Measurements from ENCODE around the gene ANXA11. TPM values are rescaled to one million over a fixed set of nuclear protein-coding genes. Genes with fewer than 3 reads are reported as not detected.

Gene ANXA11
- total RNA-seq, 2 donors from 2014 or later = 158 to 174 TPM

- no peaks in the 10 kb centered on the region for H3K27me3 ChIP-seq (replicated peaks; ENCODE audit: insufficient read depth)
- TF ChIP-seq CTCF (IDR thresholded peaks at IDR 0.05) (no peak), POLR2A (IDR thresholded peaks at IDR 0.05) (no peak), POLR2AphosphoS5 (IDR thresholded peaks at IDR 0.05) (no peak)
- H3K36me3 ChIP-seq = no peaks in the 10 kb centered on the region
- no peak overlapping the region for H3K4me3 ChIP-seq
- DNase-seq (ENCODE audit: low spot score) = no peak
- H3K9me3 ChIP-seq = no peaks in the 10 kb centered on the region
- peaks cover 10% of the 10 kb centered on the region for H3K4me1 ChIP-seq (replicated peaks)
- intact Hi-C loops (cut with DNase I) = no loop called here
- WGBS = 94% methylated on average over 4 of the region's 4 CpGs
- H3K27ac ChIP-seq = no peak overlapping the region
These were observed 10.2 kb downstream of the ANXA11 start for GRCh38 chr10:80195046-80195574.

- TF ChIP-seq CTCF (IDR thresholded peaks at IDR 0.05) (no peak), POLR2AphosphoS5 (IDR thresholded peaks at IDR 0.05) (no peak), POLR2A (IDR thresholded peaks at IDR 0.05) (no peak)
- Histone ChIP-seq H3K4me1 (replicated peaks) (peaks cover 10% of the 10 kb centered on the region), H3K27ac (no peak overlapping the region), H3K36me3 (no peaks in the 10 kb centered on the region), H3K4me3 (no peak overlapping the region), H3K27me3 (replicated peaks; ENCODE audit: insufficient read depth) (no peaks in the 10 kb centered on the region), H3K9me3 (no peaks in the 10 kb centered on the region)
- 74% methylated on average over 11 of the region's 11 CpGs for WGBS
- DNase-seq (ENCODE audit: low spot score) = no peak
- intact Hi-C loops (cut with DNase I) = no loop called here
These were observed 10.8 kb downstream of the ANXA11 start for GRCh38 chr10:80194373-80195045.

- TF ChIP-seq POLR2A (IDR thresholded peaks at IDR 0.05) = no peak
- TF ChIP-seq POLR2AphosphoS5 (IDR thresholded peaks at IDR 0.05) = no peak
- no peak for TF ChIP-seq CTCF (IDR thresholded peaks at IDR 0.05)
- Histone ChIP-seq H3K4me3 (no peak overlapping the region), H3K27ac (no peak overlapping the region), H3K4me1 (replicated peaks) (peaks cover 8% of the 10 kb centered on the region), H3K27me3 (replicated peaks; ENCODE audit: insufficient read depth) (no peaks in the 10 kb centered on the region), H3K9me3 (no peaks in the 10 kb centered on the region), H3K36me3 (no peaks in the 10 kb centered on the region)
- DNase-seq (ENCODE audit: low spot score) = no peak
- intact Hi-C loops (cut with DNase I) = no loop called here
These were observed 12.8 kb downstream of the ANXA11 start for GRCh38 chr10:80192553-80192952.

- Histone ChIP-seq H3K4me1 (replicated peaks) (peaks cover 6% of the 10 kb centered on the region), H3K27ac (no peak overlapping the region), H3K36me3 (no peaks in the 10 kb centered on the region), H3K27me3 (replicated peaks; ENCODE audit: insufficient read depth) (no peaks in the 10 kb centered on the region), H3K4me3 (no peak overlapping the region), H3K9me3 (no peaks in the 10 kb centered on the region)
- no peak for DNase-seq (ENCODE audit: low spot score)
- TF ChIP-seq POLR2A (IDR thresholded peaks at IDR 0.05) (no peak), CTCF (IDR thresholded peaks at IDR 0.05) (no peak), POLR2AphosphoS5 (IDR thresholded peaks at IDR 0.05) (no peak)
- 74% methylated on average over 16 of the region's 16 CpGs for WGBS
- intact Hi-C loops (cut with DNase I) = no loop called here
These were observed 13.6 kb downstream of the ANXA11 start for GRCh38 chr10:80191589-80192270.

Data from prostate gland (tissue), 2 donors.